Measurements from ENCODE around the gene KIAA1328.
"Not testable (repeated sequence)": the region's sequence is repeated elsewhere in the genome, so short reads cannot be mapped to it uniquely, and the experiment has no call there.

The KIAA1328 gene

GRCh38 chr18:36888778-36889177 is 59.9 kb downstream of the KIAA1328 start:
- peak; percentile 35 for FAIRE-seq

GRCh38 chr18:36889321-36889720 is 60.4 kb downstream of the KIAA1328 start:
- FAIRE-seq = no peak

DNA sequence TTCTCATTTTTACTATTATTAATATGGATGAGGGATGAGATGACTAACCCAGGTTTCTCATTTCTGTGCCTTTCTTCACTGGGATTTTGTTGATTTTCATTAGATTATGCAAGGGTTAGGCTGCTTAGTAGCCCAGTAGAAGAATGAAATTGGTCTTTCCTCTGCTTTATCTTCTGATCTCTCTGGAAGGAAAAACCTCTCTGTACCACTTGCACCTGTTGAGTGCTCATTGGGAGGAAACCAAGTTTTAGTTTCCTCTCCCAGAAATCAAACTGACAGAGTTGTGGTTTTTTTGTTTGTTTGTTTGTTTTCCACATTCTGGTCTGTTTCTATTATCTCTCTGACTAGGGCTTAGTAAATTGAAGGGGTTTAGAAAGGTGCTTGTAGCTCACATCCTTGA is 60.8 kb downstream of the KIAA1328 start:
- FAIRE-seq = no peak

DNA sequence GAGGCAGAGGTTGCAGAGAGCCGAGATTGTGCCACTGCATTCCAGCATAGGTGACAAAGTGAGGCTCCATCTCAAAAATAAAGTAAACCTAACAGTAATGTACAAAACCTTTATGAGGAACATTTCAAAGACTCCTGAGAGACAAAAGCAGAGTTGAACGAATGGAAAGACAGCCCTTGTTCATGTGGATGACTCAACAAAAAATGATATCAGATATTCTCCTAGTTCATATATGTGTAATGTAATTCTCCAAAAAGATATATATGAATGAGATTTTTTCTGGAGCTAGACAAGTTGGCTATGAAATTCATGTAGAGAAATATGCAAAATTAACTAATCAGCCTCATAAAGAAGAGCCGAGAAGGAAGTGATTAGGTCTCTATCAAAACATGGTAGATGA is 61.7 kb downstream of the KIAA1328 start:
- no peak for FAIRE-seq

- no peak for FAIRE-seq
These were observed 64.3 kb downstream of the KIAA1328 start for GRCh38 chr18:36893227-36893626.

- no peak for FAIRE-seq
These were observed 66.7 kb downstream of the KIAA1328 start for GRCh38 chr18:36895606-36896005.

GRCh38 chr18:36897253-36897652 is 68.3 kb downstream of the KIAA1328 start:
- no peak for FAIRE-seq

DNA sequence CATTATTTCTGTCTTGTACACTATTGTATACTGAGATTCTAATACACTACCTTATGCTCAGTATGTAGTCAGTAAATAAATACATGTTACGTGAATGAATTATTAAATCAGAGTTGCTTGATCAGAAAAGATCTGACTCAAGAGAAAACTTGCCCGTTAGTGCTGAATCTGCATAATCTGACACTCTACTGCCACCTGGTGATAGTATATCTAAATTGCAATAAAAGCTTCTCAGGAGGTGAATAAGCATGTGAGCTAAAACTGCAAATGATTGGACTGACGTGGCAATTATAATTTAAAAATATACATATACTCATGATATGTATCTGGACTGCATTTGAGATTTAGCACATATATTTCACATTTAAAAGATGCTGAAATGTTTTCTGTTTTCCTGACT is 70.4 kb downstream of the KIAA1328 start:
- FAIRE-seq = no peak

DNA sequence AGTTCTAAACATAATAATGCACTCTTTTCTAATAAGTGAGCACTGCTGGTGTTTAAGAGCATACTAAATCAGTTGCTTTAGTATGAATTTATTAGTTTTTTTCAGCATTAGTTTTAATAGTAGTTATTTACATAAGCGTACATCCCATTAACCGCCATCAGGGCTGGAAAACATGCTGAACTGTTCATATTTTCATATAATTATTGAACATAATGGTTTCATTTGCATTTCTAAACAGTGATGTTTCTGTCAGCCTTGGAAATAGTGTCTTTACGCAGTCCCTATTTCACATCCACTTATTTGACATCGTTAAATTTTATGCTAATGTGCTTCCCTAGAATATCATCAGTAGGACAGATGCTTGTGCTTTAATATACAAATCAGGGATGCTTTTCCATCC is 71.5 kb downstream of the KIAA1328 start:
- FAIRE-seq = no peak

GRCh38 chr18:36901277-36901701 is 72.4 kb downstream of the KIAA1328 start:
- FAIRE-seq = no peak

GRCh38 chr18:36903215-36903928 is 74.4 kb downstream of the KIAA1328 start:
- no peak for FAIRE-seq

GRCh38 chr18:36905571-36905970 is 76.6 kb downstream of the KIAA1328 start:
- no peak for FAIRE-seq

DNA sequence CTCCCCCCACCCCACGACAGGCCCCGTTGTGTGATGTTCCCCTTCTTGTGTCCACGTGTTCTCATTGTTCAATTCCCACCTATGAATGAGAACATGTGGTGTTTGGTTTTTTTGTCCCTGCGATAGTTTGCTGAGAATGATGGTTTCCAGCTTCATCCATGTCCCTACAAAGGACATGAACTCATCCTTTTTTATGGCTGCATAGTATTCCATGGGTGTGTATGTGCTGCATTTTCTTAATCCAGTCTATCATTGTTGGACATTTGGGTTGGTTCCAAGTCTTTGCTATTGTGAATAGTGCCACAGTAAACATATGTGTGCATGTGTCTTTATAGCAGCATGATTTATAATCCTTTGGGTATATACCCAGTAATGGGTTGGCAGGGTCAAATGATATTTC is 80.4 kb downstream of the KIAA1328 start:
- FAIRE-seq = not testable (repeated sequence)

DNA sequence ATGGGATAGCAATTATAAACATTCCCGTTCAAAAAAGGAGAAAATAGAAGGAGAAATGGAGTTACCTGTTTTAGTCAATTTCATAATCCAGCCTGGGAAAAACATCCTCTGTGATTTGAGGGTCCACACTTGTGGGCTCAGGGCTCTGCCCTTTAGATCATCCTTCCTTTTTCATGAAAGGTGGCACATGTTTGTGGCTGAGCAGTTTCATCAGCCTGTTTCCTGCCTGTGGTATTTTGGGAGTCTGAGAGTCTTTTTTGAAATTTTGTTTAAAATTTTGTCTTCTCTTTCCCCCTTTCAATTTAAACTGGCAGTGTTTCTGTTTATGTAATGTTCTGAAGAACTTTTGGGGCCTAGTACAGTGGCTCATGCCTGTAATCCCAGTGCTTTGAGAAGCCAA is 84.0 kb downstream of the KIAA1328 start:
- no peak for FAIRE-seq

DNA sequence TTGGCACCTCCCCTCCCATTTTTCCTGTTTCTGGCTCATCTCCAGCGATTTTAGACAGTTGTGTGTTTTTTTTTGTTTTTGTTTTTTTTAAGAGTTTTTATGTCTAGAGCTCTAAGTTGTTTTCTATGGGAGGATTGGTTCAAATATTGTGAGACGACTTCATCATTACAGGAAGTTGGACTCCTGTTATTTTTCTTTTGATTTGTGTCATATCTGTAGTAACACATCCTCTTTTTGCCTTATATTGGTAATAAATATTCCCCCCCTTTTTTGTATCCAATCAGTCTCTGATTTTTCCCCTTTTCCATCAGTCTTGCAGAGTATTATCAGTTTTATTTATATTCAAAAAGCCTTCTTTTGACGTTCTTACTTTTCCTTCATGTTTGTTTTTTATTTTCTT is 89.0 kb downstream of the KIAA1328 start:
- no peak for FAIRE-seq

- FAIRE-seq = no peak
These were observed 100.7 kb downstream of the KIAA1328 start for GRCh38 chr18:36929601-36930000.

GRCh38 chr18:36931106-36931505 is 102.2 kb downstream of the KIAA1328 start:
- no peak for FAIRE-seq

- FAIRE-seq = no peak
These were observed 104.6 kb downstream of the KIAA1328 start for GRCh38 chr18:36933552-36933951.

- FAIRE-seq = no peak
These were observed 106.0 kb downstream of the KIAA1328 start for GRCh38 chr18:36934884-36935283.

DNA sequence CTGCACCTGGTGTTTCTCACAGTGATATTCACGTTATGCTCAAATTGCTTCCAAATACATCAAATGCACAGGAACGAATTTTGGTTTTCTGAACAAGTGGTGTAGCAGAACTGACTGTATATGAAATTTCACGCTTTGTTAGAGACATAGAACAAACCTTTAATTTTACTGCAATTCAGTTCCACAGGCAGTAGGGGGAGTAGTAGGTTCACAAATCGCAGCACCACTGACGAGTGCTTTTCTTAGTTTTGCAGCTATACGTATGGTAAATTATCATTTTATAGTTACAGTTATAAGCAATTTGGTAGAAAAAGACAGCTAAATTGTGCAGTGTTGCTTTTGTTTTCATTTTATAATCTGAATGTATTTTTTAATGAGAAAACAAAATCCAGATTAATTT is 113.3 kb downstream of the KIAA1328 start:
- FAIRE-seq = peak; percentile 9

DNA sequence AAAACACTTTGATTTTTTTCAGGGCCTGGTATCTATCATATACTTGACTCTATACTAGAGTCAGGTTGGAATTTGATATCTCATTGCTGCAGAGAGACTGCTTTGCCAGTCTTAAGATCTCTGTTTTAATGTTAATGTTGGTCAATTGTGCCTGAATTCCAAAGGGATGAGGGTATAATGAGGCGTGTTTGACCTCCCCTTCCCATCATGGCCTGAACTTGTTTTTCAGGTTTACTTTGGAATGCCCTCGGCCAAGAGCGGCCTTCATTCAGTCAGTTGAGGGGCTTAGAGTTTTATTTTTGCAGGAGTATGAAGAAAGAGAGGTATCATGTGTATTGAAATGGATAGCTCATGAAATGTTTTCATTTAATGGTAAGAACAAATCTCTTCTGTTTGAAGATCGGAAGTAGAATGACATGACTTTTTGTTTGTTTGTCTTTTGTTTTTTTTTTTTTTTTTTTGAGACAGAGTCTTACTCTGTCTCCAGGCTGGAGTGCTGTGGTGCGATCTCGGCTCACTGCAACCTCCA is 119.0 kb downstream of the KIAA1328 start:
- FAIRE-seq = no peak

GRCh38 chr18:36950282-36950681 is 121.4 kb downstream of the KIAA1328 start:
- FAIRE-seq = no peak

DNA sequence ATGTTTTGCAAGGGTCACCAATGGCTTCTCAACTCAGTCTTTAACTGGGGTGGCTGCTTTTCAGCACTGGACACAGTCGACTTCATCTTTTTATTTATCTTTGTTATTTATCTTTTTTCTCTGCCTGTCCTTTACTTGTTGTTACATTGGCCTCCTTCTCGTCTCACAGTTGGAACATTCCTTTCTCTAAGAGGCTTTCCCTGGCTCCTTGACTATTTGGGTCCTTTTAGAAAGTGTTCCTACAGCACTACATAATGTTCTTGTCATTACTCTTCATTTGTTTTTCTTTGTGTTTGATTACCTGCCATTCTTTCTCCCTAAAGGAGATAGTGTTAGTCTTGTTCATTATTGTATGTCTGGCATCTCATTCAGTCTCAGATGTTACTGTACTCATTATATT is 122.0 kb downstream of the KIAA1328 start:
- no peak for FAIRE-seq

DNA sequence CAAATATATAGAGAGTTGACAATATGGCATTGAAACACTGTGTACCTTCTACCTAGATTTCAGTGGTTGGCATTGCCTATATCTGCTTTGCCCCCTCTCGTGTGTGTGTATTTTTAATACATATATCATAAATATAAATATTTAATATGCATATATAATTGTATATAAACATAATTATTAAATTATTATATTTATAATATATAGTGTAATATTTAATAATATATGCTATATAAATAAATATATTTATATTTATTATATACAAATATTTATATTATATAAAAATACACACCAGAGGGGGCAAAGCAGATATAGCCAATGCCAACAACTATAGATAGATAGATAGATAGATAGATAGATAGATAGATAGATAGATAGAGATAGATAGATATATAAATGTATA is 124.1 kb downstream of the KIAA1328 start:
- peak; percentile 92 for FAIRE-seq

GRCh38 chr18:36960038-36960437 is 131.1 kb downstream of the KIAA1328 start:
- no peak for FAIRE-seq

Measured in A204.1 (cell line).